Ascending aorta (tissue), 2 donors: ENCODE measurements around the gene TMEM271. TPM values are rescaled to one million over a fixed set of nuclear protein-coding genes. Genes with fewer than 3 reads are reported as not detected.

Source experiments
- DNase-seq, 2 donors: peaks; one replicate each; pipeline ENCODE4 v3.0.0-alpha.2; 2019; ENCODE audit warnings: low spot score in 2 of 2
- H3K27ac ChIP-seq, 2 donors: fragments of 200-600 bp; sonication (generic); one replicate each; pipeline ENCODE4 v1.5.1; 2016 to 2017; ENCODE audit warnings: mild to moderate bottlenecking in 1 of 2
- H3K27me3 ChIP-seq: fragments of 200-600 bp; sonication (generic); one replicate; pipeline ENCODE4 v1.5.1; 2017
- H3K36me3 ChIP-seq, 2 donors: fragments of 200-600 bp; sonication (generic); one replicate each; pipeline ENCODE4 v1.5.1; 2016
- H3K4me1 ChIP-seq, 2 donors: fragments of 200-600 bp; sonication (generic); one replicate each; pipeline ENCODE4 v1.5.1; 2016 to 2017; ENCODE audit warnings: mild to moderate bottlenecking in 1 of 2
- H3K4me3 ChIP-seq, 2 donors: fragments of 200-600 bp; sonication (generic); one replicate each; pipeline ENCODE4 v1.5.1; 2016 to 2017; ENCODE audit warnings: mild to moderate bottlenecking in 1 of 2
- H3K9me3 ChIP-seq, 2 donors: fragments of 200-600 bp; sonication (generic); one replicate each; pipeline ENCODE4 v1.5.1; 2016
- CTCF ChIP-seq, 3 experiments: fragments of 200-600 bp in 2 of 3; fragments of 450-650 bp in 1 of 3; sonication (generic) in 2 of 3; IDR thresholded peaks; one replicate each; pipeline ENCODE4 v1.5.1; 2016 to 2019; ENCODE audit warnings: antibody characterized with exemption in 3 of 3, mild to moderate bottlenecking in 1 of 3, moderate library complexity in 1 of 3
- intact Hi-C: fragments of 100-400 bp; cut with DNase I; formaldehyde crosslinking; loops from one replicate; pipeline ENCODE4 v1.15.1; 2023
- total RNA-seq: library from RNA; depleted of rRNA; stranded (reverse); fragments of >200 nt; gene quantifications from one replicate; pipeline ENCODE4 v1.1.0, GENCODE V29; 2016

The TMEM271 gene
- total RNA-seq, 1 donor from 2014 or later, result not detected

- H3K4me1 ChIP-seq, result no peaks in the 10 kb centered on the region
- intact Hi-C loops, result no loop called here
- H3K27ac ChIP-seq, result no peak overlapping the region
- H3K9me3 ChIP-seq, result no peaks in the 10 kb centered on the region
- H3K27me3 ChIP-seq, result no peaks in the 10 kb centered on the region
- peaks cover 68 to 95% of the 10 kb centered on the region in 2 donors for H3K36me3 ChIP-seq
- DNase-seq, result no peak
- H3K4me3 ChIP-seq, result no peak overlapping the region
- no peak for TF ChIP-seq CTCF (IDR thresholded peaks at IDR 0.05)
These were observed 43.3 kb downstream of the TMEM271 start for GRCh38 chr4:532588-533317.

GRCh38 chr4:531721-532565 is 44.2 kb downstream of the TMEM271 start:
- Histone ChIP-seq H3K36me3 (peaks cover 67 to 95% of the 10 kb centered on the region in 2 donors), H3K27me3 (no peaks in the 10 kb centered on the region), H3K27ac (no peak overlapping the region), H3K4me1 (no peaks in the 10 kb centered on the region), H3K4me3 (no peak overlapping the region), H3K9me3 (no peaks in the 10 kb centered on the region)
- no peak for TF ChIP-seq CTCF (IDR thresholded peaks at IDR 0.05)
- intact Hi-C loops, result no loop called here
- no peak for DNase-seq

GRCh38 chr4:531076-531475 is 45.0 kb downstream of the TMEM271 start:
- TF ChIP-seq CTCF (IDR thresholded peaks at IDR 0.05), result no peak
- Histone ChIP-seq H3K27ac (no peak overlapping the region), H3K9me3 (no peaks in the 10 kb centered on the region), H3K36me3 (peaks cover 61 to 93% of the 10 kb centered on the region in 2 donors), H3K4me1 (no peaks in the 10 kb centered on the region), H3K27me3 (no peaks in the 10 kb centered on the region), H3K4me3 (no peak overlapping the region)
- intact Hi-C loops, result no loop called here
- no peak for DNase-seq

GRCh38 chr4:530017-530781 is 45.9 kb downstream of the TMEM271 start:
- Histone ChIP-seq H3K27ac (no peak overlapping the region), H3K36me3 (peaks cover 55 to 94% of the 10 kb centered on the region in 2 donors), H3K27me3 (no peaks in the 10 kb centered on the region), H3K4me1 (no peaks in the 10 kb centered on the region), H3K9me3 (no peaks in the 10 kb centered on the region), H3K4me3 (no peak overlapping the region)
- no peak for TF ChIP-seq CTCF (IDR thresholded peaks at IDR 0.05)
- DNase-seq, result no peak
- intact Hi-C loops, result no loop called here

GRCh38 chr4:529563-529962 is 46.5 kb downstream of the TMEM271 start:
- no peak for TF ChIP-seq CTCF (IDR thresholded peaks at IDR 0.05)
- intact Hi-C loops, result no loop called here
- no peak for DNase-seq
- Histone ChIP-seq H3K9me3 (no peaks in the 10 kb centered on the region), H3K36me3 (peaks cover 55 to 94% of the 10 kb centered on the region in 2 donors), H3K27ac (no peak overlapping the region), H3K27me3 (no peaks in the 10 kb centered on the region), H3K4me3 (no peak overlapping the region), H3K4me1 (no peaks in the 10 kb centered on the region)
